ENCODE measurements around the gene CFAP46. TPM values are rescaled to one million over a fixed set of nuclear protein-coding genes. Genes with fewer than 3 reads are reported as not detected.

The CFAP46 gene
- total RNA-seq, 1 donor from 2014 or later = 15.4 TPM

DNA sequence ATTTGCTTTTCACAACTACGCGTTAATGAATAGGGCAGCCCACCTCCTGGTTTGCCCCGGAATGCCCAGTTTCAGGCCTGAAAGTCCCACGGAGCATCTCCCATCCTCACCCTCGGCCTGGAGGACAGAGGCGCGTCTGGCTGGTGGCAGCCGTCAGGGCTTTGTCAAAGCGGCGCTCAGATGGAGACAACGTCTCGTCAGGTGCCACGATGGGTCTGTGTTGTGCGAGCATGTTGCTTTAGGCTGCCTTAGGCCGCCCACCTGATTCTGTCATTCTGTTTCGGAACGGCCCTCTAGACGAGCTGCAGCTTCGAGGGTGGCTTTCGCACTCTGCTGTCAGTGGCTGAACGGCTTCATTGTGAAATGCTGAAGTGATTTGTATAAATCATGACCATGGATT, 39.4 kb upstream of the CFAP46 start:
- TF ChIP-seq, protein P1, sequence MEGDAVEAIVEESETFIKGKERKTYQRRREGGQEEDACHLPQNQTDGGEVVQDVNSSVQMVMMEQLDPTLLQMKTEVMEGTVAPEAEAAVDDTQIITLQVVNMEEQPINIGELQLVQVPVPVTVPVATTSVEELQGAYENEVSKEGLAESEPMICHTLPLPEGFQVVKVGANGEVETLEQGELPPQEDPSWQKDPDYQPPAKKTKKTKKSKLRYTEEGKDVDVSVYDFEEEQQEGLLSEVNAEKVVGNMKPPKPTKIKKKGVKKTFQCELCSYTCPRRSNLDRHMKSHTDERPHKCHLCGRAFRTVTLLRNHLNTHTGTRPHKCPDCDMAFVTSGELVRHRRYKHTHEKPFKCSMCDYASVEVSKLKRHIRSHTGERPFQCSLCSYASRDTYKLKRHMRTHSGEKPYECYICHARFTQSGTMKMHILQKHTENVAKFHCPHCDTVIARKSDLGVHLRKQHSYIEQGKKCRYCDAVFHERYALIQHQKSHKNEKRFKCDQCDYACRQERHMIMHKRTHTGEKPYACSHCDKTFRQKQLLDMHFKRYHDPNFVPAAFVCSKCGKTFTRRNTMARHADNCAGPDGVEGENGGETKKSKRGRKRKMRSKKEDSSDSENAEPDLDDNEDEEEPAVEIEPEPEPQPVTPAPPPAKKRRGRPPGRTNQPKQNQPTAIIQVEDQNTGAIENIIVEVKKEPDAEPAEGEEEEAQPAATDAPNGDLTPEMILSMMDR (IDR thresholded peaks at IDR 0.05; ENCODE audit: unreplicated experiment) = no peak
- no peak for DNase-seq (ENCODE audit: low spot score, unreplicated experiment)
- no peak overlapping the region for H3K27ac Mint-ChIP-seq
- no peak overlapping the region for H3K4me3 Mint-ChIP-seq (ENCODE audit: low read depth)
- no peaks in the 10 kb centered on the region for H3K4me1 Mint-ChIP-seq (ENCODE audit: low read depth)
- peaks cover 35% of the 10 kb centered on the region for H3K27me3 Mint-ChIP-seq
- no peaks in the 10 kb centered on the region for H3K36me3 Mint-ChIP-seq (ENCODE audit: insufficient read depth)
- no peaks in the 10 kb centered on the region for H3K9me3 Mint-ChIP-seq (ENCODE audit: low read depth)

GRCh38 chr10:132981173-132981555, 38.8 kb upstream of the CFAP46 start:
- Mint-ChIP-seq H3K4me1 (ENCODE audit: low read depth) (no peaks in the 10 kb centered on the region), H3K4me3 (ENCODE audit: low read depth) (no peak overlapping the region), H3K36me3 (ENCODE audit: insufficient read depth) (no peaks in the 10 kb centered on the region), H3K9me3 (ENCODE audit: low read depth) (no peaks in the 10 kb centered on the region), H3K27ac (no peak overlapping the region), H3K27me3 (peaks cover 34% of the 10 kb centered on the region)
- TF ChIP-seq, protein P1 (IDR thresholded peaks at IDR 0.05; ENCODE audit: unreplicated experiment) = no peak
- no peak for DNase-seq (ENCODE audit: low spot score, unreplicated experiment)

- Mint-ChIP-seq H3K27me3 (peaks cover 38% of the 10 kb centered on the region), H3K27ac (no peak overlapping the region), H3K4me1 (ENCODE audit: low read depth) (no peaks in the 10 kb centered on the region), H3K4me3 (ENCODE audit: low read depth) (no peak overlapping the region), H3K9me3 (ENCODE audit: low read depth) (no peaks in the 10 kb centered on the region), H3K36me3 (ENCODE audit: insufficient read depth) (no peaks in the 10 kb centered on the region)
- no peak for DNase-seq (ENCODE audit: low spot score, unreplicated experiment)
- TF ChIP-seq, protein P1 (IDR thresholded peaks at IDR 0.05; ENCODE audit: unreplicated experiment) = no peak
Observed at GRCh38 chr10:132980426-132981172, 38.2 kb upstream of the CFAP46 start.

GRCh38 chr10:132979491-132980425, 37.4 kb upstream of the CFAP46 start:
- Mint-ChIP-seq H3K4me3 (ENCODE audit: low read depth) (no peak overlapping the region), H3K36me3 (ENCODE audit: insufficient read depth) (no peaks in the 10 kb centered on the region), H3K27me3 (peaks cover 42% of the 10 kb centered on the region), H3K4me1 (ENCODE audit: low read depth) (no peaks in the 10 kb centered on the region), H3K9me3 (ENCODE audit: low read depth) (no peaks in the 10 kb centered on the region), H3K27ac (no peak overlapping the region)
- no peak for DNase-seq (ENCODE audit: low spot score, unreplicated experiment)
- TF ChIP-seq, protein P1 (IDR thresholded peaks at IDR 0.05; ENCODE audit: unreplicated experiment) = no peak

DNA sequence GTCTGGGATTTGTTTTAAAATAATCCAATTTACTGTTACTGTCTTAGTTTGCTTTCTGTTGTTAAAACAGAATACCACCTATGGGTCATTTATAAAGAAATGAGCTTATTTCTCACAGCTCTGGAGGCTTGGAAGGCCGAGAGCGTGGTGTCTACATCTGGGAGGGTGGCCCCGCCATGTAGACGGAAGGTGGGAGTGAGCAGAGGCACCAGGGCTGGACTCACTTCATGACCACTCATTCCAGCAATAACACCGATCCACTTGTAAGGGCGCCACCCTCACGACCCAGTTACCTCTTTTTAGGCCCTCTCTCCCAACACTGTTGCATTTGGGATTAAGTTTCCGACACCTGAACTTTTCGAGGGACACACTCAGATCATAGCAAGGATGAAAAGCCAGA, 36.2 kb upstream of the CFAP46 start:
- TF ChIP-seq, protein P1 (IDR thresholded peaks at IDR 0.05; ENCODE audit: unreplicated experiment) = no peak
- Mint-ChIP-seq H3K4me1 (ENCODE audit: low read depth) (no peaks in the 10 kb centered on the region), H3K27me3 (peaks cover 31% of the 10 kb centered on the region)

More for the DNA sequence above, 36.2 kb upstream of the CFAP46 start:
- Mint-ChIP-seq H3K36me3 (ENCODE audit: insufficient read depth) (no peaks in the 10 kb centered on the region), H3K4me3 (ENCODE audit: low read depth) (no peak overlapping the region), H3K9me3 (ENCODE audit: low read depth) (no peaks in the 10 kb centered on the region), H3K27ac (no peak overlapping the region)
- no peak for DNase-seq (ENCODE audit: low spot score, unreplicated experiment)
